HG03520 (cell line): ENCODE measurements around the gene ANKRD13B.

Source experiments
- ATAC-seq: cut with Tn5 transposase; IDR thresholded peaks from one replicate; pipeline ENCODE4 v1.9.1; 2021; ENCODE audit warnings: mild to moderate bottlenecking, moderate library complexity; ENCODE audit not compliant: unreplicated experiment

ANKRD13B gene

DNA sequence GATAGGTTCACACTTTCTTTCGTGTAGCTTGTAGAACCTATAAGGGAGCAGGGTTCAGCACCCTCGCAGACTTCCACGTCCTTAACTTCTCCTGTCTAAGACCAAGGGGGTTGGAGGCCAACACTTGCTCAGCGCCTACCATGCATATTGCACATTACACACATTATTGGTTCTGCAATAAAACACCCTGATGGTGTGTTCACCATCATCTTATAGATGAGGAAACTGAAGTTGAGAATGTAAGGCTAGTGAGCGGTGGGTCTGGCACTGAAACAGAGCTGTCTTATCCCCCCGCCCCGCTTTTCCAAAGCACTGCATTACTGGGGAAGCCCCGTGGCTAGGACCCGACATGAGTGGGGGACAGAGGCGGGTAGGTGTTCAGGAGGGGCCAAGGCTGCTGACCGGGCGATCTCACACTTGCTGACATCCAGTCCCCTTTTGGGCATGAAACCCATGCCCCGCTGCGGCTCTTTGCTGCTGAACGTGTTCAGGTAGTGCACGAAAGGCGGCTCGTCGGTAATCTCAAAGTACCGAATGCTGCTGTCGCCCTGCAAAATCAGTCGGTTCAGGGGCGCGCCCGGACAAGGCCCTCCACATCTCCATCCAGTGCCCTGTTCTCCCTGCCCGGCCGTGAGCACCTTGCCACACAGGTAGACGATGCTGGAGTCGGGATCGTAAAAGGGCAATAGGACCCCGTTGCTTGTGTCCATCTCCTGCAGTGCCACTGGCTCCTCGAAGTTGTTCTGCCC lies 23.5 kb downstream of the ANKRD13B start:
- ATAC-seq = no peak

DNA sequence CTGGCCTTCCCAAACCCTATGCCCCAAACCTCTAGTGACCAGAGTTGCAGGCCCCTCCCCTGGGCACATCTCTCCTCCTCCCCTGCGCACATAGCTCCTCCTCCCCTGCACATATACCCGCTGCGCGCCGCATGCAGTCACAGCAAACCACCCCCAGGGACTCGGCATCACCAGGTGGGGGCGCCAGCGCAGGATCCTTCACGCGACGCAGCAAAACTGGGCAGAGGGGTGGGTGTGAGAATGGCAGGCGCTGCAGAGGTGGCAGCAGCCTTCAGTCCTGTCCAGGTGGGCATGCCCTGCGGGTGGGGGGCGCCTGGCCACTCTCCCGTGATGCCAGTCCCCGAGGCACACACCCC lies 24.2 kb downstream of the ANKRD13B start:
- ATAC-seq = peak; percentile 40

DNA sequence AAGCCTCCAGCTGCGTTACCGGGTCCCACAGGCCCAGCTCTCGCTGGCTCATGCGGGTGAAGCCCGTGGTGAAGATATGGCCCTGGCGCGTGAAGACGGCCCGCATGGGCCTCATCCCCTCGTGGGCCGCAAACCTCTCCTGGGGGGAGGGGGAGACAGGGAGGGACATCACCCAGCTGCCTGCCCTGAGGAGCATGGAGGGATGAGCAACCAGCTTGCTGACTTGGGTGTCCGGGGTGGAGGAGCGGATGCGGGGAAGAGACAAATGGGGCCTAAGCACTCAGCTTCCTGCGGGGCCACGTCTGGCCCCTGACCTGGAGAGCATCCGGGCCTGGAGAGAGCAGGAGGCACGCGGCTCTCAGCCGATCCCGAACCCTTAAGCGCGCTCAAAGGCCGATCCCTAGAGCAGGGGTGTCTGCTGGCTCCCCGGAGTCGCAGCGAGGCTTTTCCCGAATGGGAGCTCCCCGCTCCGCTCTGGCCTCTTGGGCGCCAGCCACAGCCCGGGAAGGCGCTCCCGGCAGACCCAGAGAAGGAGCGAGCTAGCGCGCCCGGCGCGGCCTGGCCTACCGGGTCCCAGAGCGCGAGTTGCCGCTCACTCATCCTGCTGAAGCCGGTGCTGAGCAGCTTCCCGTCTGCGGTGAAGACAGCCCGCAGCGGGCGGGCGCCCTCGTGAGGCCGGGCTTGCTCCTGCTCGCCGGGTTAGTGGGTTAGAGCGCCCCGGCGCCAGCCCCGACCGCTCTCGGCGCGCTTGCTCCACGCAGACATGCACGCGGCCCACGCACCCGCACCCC lies 24.7 kb downstream of the ANKRD13B start:
- ATAC-seq = no peak

DNA sequence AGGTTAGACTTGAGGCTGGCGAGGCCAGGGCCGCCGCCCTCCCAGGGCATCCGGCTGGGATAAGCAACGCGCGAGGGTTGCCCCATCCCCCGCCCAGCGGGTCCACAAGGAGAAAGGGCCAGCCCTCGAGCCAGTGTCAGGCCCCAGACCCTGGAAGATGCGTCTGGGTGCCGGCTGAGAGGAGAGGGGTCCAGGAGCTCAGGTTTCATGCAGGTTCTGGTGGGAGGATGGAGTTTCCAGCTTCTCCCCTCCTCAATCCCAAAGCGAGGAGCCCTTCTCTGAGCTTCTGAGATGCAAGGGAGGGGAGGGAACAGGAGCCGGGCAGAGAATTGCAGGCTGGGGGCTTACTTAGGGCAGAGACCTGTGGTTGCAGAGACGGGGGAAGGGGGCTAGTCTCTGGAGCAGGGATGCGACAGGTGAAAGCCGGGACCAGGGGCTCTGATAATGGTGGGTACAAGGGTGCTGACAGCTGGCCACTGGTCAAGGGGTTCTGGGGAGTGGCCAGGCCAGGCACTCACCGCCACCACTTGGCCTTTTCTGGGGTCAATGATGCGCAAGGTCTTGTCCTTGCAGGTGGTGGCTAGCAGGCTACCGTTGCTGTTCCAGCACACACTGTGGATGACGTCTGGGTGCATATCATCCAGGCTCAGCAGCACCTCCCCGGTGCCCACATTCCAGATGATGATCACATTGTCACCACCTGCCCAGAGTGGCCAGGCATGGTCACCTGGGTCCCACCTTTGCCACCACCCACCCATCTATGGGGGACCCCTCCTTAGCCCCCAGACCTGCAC lies 25.5 kb downstream of the ANKRD13B start:
- no peak for ATAC-seq

DNA sequence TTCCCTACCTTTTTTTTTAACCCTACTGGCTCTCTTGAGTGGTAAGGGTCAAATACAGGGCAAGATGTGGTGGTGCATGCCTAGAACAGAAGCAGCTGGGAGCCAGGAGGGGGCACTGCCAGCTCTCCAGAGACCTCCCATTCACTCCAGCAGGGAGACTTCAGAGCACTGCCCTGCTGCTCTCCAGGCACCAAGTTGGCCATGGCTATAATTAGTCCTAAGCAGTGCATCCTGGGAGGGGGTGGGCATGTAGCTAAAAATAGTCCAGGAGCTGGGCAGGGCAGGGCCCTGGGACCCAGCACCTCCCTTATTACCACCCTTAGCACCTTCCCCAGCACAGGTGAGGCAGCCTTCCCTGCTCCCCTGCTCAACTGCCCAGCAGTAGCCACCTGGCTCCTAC lies 26.3 kb downstream of the ANKRD13B start:
- no peak for ATAC-seq

DNA sequence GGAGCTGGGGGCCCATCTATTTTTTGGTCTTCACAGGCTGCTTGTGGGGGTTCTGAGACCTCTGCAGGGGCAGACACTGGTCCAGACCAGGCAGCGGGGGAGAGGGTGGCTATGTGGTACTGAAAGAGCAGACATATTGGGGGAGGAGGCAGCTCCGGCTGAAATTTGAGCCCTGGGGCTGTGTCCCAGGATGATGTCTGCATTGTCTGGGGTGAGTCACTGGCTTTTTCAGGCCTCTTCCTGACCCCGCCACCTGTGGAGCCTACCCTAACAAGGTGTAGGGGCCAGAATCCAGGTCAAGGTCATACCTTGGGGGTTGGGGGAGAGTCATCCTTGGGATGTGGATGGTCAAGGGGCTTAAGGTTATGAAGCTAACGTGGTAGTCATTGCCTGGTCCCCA lies 27.3 kb downstream of the ANKRD13B start:
- ATAC-seq = no peak

DNA sequence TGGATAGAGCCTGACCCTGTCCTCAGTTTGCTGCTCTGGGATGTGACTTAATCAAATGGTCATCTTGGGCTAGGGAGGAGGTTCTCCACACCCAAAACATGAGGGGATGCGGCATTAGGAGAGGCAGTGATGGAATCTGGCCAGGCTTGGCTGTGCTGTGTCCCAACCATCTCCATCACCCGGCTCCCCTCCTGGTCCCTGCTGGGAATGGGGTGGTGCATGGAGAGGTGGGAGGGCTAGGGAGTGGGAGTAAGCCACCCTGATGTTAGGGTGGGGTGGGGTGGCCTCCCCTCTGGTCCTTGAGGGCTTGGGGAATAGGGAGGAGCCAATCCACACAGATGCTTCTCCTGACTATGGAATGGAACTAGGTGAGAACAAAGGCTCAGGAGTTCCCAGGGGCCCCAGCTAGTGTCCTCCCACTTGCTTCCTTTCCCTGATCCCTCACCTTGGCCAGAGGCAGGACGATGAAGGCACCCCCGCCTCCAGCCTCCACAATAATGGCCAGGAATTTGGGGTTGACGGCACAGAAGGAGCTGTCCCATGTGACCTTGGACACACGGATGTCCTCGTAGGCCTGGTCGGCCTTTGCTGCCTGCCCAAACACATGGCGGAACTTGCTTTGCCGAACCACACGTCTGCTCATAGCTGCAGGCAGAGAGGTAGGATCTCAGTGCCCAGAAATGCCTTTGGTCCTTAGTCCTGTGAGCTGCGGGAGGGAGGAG lies 28.0 kb downstream of the ANKRD13B start:
- ATAC-seq = no peak

DNA sequence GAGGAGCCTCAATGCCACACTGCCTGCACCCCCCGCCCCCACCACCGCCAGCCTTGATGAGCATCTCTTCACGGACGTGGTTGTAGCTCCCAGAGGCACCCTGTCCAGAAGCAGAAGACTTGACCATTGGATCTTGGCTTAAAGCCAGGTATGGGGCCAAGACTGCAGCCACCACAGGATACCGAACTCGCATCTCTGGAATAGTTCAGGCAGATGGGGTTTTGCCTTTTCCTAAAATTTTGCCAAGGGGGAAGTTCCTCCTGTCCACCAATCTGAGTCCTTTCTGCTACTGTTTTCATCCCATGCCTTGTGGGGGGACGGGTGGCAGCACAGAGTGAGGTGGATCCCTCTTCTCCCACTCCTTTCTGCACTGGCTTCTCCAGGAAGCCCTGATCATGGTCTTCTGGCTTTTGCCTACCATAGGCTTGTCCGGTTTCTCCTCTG lies 28.8 kb downstream of the ANKRD13B start:
- no peak for ATAC-seq

DNA sequence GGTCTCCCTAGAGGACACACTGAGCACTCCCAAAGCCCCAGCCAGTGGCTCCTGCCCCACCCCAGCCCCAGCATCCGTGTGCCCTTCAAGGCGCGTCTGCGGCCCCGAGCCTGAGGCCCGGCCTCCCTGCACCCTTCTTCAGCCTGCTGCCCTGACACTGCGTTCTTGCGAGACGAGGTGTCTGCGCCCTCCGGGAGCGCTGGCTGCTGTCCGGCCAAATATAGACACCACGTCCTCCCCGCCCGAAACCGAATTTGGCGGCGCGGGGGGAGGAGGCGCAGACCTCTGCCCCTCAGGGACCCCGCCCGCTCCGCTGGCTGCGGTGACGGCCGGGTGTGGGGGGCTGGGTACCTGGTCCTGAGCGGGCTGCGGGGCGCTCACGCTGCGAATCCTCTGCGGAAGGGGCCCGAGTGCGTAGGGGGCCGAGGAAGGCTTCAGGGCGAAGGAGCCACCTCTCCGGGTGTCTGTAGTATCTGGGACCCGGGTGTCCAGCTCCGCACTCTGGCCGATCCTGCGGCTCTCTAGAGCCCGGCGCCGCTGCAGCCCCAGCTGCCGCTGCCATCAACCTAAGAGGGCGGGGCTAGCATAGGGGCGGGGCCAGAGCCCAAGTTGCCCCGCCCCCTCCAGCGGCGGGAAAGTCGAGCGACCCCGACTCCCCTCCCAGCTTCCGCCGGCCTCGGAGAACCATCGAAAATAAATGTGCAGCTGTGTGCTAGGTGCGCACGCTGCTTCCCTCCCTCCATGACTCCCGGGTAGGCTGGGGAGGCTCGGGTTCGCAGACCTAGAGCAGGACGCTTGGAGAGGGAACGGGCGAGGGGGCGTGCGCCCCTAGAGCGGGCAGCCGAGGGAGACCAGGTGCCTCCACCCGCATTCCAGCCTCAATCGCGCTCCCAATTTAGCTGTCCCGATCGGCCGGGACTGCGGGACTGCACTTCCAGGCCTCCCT lies 29.7 kb downstream of the ANKRD13B start, which contains the start of gene CORO6:
Gene CORO6, minus strand, starts transcription at position 576 of the 946 bp plus-strand sequence. CDS start 1,491 bp downstream, outside the sequence.
- ATAC-seq = no peak

DNA sequence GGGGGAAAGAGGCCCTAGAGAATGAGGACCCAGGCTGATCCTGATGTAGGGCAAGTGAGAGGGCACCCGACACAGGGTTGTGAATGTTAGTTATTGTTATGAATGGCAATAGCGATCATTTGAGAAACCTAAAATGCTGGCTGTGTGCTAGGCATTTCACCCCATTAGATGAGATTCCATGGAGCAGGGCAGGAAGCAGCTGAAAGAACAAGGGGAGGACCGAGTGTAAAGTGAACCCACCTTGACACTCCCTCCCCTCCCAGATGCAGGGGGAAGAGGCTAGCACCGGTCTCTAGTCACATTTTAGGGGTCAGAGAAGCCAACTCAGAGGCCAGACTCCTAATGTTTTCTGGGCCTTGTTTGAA lies 30.3 kb downstream of the ANKRD13B start:
- no peak for ATAC-seq

DNA sequence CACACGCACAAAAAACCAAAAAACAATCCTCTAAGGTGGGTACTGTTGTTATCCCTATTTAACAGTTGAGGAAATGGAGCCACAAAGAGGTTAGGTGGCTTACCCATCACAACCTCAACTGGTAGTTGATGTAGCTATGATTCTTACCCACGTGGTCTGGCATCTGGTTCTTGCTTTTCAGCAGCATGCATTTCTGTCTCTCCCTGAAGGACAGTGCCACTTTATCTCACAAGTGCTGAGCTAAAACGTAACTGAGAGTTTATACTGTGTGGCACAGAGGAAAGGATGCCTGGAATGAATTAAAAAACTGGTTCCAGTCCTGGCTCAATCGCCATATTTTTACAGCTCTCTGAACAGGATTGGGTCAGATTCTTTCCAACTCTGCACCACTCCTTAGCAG lies 31.7 kb downstream of the ANKRD13B start:
- no peak for ATAC-seq

DNA sequence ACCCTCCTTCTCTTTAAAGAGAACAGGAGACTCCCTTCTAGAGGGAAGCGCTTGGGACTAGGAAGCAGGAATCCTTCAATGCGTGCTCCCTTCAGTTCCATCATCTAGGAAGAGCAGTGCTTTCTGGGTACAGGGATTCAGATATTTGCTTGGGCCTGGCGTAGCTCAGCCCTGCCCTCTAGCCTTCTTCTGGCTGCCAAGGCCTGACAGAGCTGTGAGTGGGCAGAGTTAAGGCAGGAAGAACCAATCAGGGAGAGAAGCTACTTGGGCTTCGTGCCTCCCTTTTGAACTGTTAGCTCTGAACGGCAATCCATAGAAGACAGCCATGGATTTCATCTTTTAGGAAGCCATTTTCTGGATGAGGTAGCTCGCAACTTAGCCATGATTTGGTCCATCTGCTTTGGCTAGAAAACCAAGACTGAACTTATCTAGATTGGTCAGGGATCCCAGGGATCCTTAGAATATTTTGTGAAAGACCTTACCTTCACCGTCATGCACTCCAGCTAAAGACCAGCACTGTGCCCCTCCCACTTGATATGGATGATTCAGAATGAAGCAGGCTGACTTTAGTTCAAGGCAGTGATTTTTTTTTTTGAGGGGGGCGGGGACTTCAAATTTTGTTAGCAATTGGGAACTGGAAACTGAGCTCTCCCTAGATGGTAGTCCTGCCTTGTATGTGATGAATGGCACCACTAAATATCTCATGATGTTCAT lies 32.3 kb downstream of the ANKRD13B start:
- ATAC-seq = no peak

DNA sequence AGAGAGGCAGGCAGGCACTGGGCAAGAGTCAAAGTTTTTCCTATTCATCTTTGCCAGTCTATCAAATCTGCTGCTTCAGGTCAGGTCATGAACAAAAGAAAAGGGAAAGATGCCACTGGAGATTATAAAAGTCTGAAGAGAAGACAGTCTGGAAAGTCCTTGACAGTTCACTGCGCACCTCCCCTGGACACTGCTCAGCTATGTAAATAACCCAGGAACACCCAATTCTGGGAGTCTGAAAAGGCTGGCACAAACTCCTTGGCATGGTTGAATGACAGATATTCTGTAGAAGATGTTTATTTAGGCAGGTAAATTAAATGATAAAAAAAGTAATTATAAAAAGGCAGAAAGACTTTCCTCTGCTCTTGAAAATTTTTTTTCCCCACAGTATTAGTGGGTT lies 35.0 kb downstream of the ANKRD13B start:
- ATAC-seq = no peak

DNA sequence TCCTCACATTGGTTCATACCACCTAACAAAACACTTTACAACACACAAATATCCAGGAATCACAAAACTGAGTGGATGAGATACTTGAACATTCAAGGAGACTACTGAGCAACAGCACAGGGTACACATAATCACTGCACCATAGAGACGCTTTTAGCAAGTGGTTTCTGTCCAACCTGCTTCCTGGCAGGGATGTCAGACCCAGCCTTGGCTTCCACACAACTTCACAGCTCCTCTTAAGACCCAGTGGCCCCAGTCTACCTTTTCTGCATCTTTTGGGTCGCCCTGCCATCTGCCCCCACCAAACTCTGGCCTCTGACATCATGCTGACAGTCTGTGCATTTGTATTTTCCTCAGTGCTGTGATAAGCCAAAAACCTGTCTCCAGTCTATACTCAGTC lies 35.7 kb downstream of the ANKRD13B start:
- ATAC-seq = no peak

DNA sequence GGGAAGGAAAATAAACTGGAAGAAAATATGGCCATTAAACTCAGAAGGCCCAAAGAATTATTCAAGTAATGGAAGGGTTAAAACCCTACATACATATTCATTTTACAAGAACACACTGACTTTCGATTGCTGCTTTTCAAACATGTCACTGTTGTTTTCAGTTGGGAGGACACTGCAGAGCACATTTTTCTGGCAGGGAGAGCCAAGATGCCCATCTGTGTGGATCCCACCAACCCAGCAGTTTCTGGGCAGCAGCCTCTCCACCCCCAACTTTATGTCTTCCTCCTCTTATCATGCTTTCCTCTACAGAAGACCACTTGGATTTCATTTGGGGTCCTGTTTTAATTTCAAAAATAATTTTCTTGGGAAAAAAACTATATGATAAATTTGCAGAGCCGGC lies 36.9 kb downstream of the ANKRD13B start:
- no peak for ATAC-seq

DNA sequence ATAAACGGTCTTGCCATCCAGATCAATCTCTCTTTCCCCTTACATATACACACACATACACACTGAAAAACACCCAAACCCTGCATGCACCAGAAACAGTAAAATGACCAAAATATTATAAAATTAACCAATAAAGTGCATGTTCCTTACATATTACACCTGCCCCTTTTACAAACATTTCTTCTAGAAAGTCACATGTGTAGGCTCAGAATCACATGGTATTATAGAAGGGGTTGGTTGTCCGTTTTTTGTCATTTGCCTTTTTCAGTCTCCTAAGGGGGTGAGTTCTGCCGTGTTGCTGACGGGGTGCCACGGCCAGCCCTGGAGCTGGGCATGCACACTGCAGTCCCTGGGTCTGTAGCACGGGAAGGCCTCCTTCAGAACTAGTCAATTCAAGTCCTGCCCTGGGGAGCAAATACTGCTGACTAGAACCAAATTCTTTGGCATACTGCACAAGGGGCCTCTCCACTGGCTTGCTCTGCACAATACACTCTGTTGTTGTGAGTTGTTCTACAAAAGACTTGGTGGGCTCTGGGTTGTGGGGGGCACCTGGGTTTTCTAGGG lies 37.8 kb downstream of the ANKRD13B start:
- no peak for ATAC-seq

DNA sequence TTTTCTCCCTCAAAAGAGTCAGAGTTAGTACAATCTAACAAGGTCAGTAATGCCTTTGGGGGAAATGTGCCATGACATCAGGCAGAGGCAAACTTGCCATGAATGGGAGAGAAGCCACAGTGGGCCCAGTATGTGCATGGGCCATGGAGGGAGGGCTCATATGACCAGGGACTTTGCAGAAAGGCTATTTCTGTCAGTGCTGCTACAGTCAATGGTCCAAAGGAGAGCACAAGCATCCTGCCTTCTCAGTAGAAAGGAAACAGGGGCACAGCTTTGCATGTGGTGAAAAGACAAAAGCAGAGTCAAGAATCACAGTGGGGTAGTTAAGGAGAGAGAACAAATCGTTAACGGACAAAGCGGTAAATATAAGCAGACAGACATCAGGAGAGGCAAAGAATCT lies 41.0 kb downstream of the ANKRD13B start:
- ATAC-seq = no peak

DNA sequence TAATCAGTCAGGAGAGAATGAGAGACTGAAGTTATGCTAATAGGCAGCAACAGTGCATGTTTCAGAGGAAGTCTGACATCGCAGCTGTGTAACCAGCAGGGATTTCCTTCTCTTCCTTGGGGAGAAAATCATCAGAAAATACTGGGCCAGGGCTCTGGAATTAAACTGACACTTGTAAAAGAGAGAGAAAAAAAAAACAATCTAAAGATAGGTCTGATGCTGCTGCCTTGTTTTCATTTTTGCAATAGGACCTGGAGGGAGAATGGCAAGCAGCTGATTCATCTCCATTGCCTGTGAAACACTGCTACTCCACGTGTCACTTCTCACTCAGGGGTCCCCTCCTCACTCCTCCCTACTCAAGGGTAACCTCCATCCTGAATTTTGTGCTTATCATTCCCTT lies 47.5 kb downstream of the ANKRD13B start:
- ATAC-seq = no peak
